H1 (cell line): ENCODE results near the gene LYAR. TPM values are rescaled to one million over a fixed set of nuclear protein-coding genes. Genes with fewer than 3 reads are reported as not detected.

Experiments used
- CTCF ChIA-PET: fragments of 300-600 bp; sonication (Branson Sonifier 250); formaldehyde crosslinking; loops from one replicate; lab custom pipeline; 2021; ENCODE audit not compliant: partially characterized antibody; lab: Charles Lee
- POLR2A ChIA-PET: fragments of 300-600 bp; sonication (Branson Sonifier 250); formaldehyde crosslinking; loops from one replicate; lab custom pipeline; 2021; ENCODE audit warnings: inconsistent platforms; ENCODE audit not compliant: partially characterized antibody; lab: Charles Lee
- DNase-seq, 2 experiments: peaks; one replicate each; pipeline versions ENCODE4 v3.0.0 to v3.0.0-alpha.2; 2010 to 2022; ENCODE audit warnings: low spot score in 2 of 2, low read depth in 1 of 2, mixed read lengths in 1 of 2
- FAIRE-seq: peaks from 2 replicates; lab custom pipeline; 2011; peaks lifted over from hg19 to GRCh38; lab: Jason Lieb, UNC
- H2AFZ ChIP-seq: 2 replicates; pipeline ENCODE4 v1.8.1; 2012; ENCODE audit warnings: low read length, inconsistent platforms
- H2AK5ac ChIP-seq: 2 replicates; pipeline ENCODE4 v1.6.1; 2013; ENCODE audit warnings: low read depth, low read length
- H2BK120ac ChIP-seq: replicated peaks from 2 replicates; pipeline ENCODE3; 2013; ENCODE audit warnings: low read depth, low read length, inconsistent platforms
- H2BK12ac ChIP-seq: 2 replicates; pipeline ENCODE4 v1.6.1; 2013; ENCODE audit warnings: low read depth, low read length
- H2BK15ac ChIP-seq: 2 replicates; pipeline ENCODE4 v1.6.1; 2013; ENCODE audit warnings: low read length
- H2BK20ac ChIP-seq: 2 replicates; pipeline ENCODE4 v1.6.1; 2013; ENCODE audit warnings: low read length
- H2BK5ac ChIP-seq: 2 replicates; pipeline ENCODE4 v1.6.1; 2013; ENCODE audit warnings: low read depth, low read length
- H3K14ac ChIP-seq: 2 replicates; pipeline ENCODE4 v1.6.1; 2013; ENCODE audit warnings: inconsistent platforms; ENCODE audit not compliant: insufficient read length
- H3K18ac ChIP-seq: 2 replicates; pipeline ENCODE4 v1.6.1; 2013; ENCODE audit warnings: low read length; ENCODE audit errors: extremely low read depth
- H3K23ac ChIP-seq: 2 replicates; pipeline ENCODE4 v1.6.1; 2013; ENCODE audit warnings: inconsistent platforms; ENCODE audit not compliant: insufficient read length
- H3K23me2 ChIP-seq: 2 replicates; pipeline ENCODE4 v1.6.1; 2013; ENCODE audit warnings: low read depth, low read length
- H3K27ac ChIP-seq: 2 replicates; pipeline ENCODE4 v1.6.1; 2011; ENCODE audit warnings: low read depth, low read length, inconsistent platforms
- H3K27me3 ChIP-seq, 4 experiments: replicated peaks in 1 of 4; 1 replicate in 1 of 4; 2 replicates in 3 of 4; pipeline versions ENCODE4 v1.6.1 to v1.8.1; 2011 to 2013; ENCODE audit warnings: low read length in 3 of 4, mild to moderate bottlenecking in 3 of 4, inconsistent platforms in 2 of 4, mixed read lengths in 2 of 4, moderate library complexity in 1 of 4; ENCODE audit not compliant: control insufficient read depth in 3 of 4, insufficient read depth in 3 of 4; ENCODE audit errors: extremely low read depth in 1 of 4
- H3K36me3 ChIP-seq, 4 experiments: 2 replicates each; pipeline versions ENCODE4 v1.6.1 to v1.8.1; 2011 to 2013; ENCODE audit warnings: mild to moderate bottlenecking in 4 of 4, low read length in 3 of 4, moderate library complexity in 2 of 4, control low read depth in 1 of 4, inconsistent platforms in 1 of 4; ENCODE audit not compliant: insufficient read depth in 4 of 4, control insufficient read depth in 2 of 4
- H3K4ac ChIP-seq: replicated peaks from 2 replicates; pipeline ENCODE3; 2013; ENCODE audit warnings: low read length, low read depth, mixed read lengths, inconsistent platforms; ENCODE audit not compliant: insufficient read length
- H3K4me1 ChIP-seq, 4 experiments: replicated peaks in 1 of 4; 1 replicate in 1 of 4; 2 replicates in 3 of 4; pipeline versions ENCODE4 v1.6.1 to v1.8.1; 2011 to 2013; ENCODE audit warnings: low read length in 3 of 4, inconsistent platforms in 2 of 4, mixed read lengths in 1 of 4; ENCODE audit not compliant: insufficient read depth in 4 of 4, control insufficient read depth in 3 of 4
- H3K4me2 ChIP-seq, 2 experiments: 2 replicates each; pipeline versions ENCODE4 v1.6.1 to v1.8.1; 2011 to 2013; ENCODE audit warnings: low read depth in 2 of 2, low read length in 2 of 2, control low read depth in 1 of 2, inconsistent platforms in 1 of 2, mild to moderate bottlenecking in 1 of 2; ENCODE audit not compliant: insufficient read depth in 1 of 2
- H3K4me3 ChIP-seq, 4 experiments: fragments of 200-600, 300-600 bp in 1 of 4; sonication (generic), shearing (Covaris generic), sonication (Bioruptor Twin) in 1 of 4; 2 replicates each; pipeline versions ENCODE4 v1.5.1 to v1.8.1; 2011 to 2016; ENCODE audit warnings: low read length in 4 of 4, low read depth in 3 of 4, control low read depth in 2 of 4, inconsistent platforms in 2 of 4, mild to moderate bottlenecking in 2 of 4, mixed read lengths in 1 of 4, moderate library complexity in 1 of 4; ENCODE audit not compliant: insufficient read depth in 2 of 4; ENCODE audit errors: extremely low read depth in 1 of 4
- H3K56ac ChIP-seq: replicated peaks from 2 replicates; pipeline ENCODE3; 2013; ENCODE audit warnings: low read depth, mild to moderate bottlenecking, mixed read lengths, low read length, inconsistent platforms; ENCODE audit not compliant: insufficient read length
- H3K79me1 ChIP-seq: 2 replicates; pipeline ENCODE4 v1.6.1; 2013; ENCODE audit warnings: low read depth, low read length, control low read depth
- H3K79me2 ChIP-seq, 2 experiments: 2 replicates each; pipeline versions ENCODE4 v1.6.1 to v1.8.1; 2012 to 2013; ENCODE audit warnings: low read length in 2 of 2, mild to moderate bottlenecking in 2 of 2, inconsistent platforms in 1 of 2; ENCODE audit not compliant: insufficient read depth in 2 of 2, control insufficient read depth in 1 of 2
- H3K9ac ChIP-seq, 4 experiments: replicated peaks in 1 of 4; 1 replicate in 1 of 4; 2 replicates in 3 of 4; pipeline versions ENCODE4 v1.6.1 to v1.8.1; 2011 to 2013; ENCODE audit warnings: low read depth in 3 of 4, low read length in 3 of 4, control low read depth in 2 of 4, mild to moderate bottlenecking in 2 of 4, moderate library complexity in 2 of 4, inconsistent platforms in 1 of 4; ENCODE audit errors: extremely low read depth in 1 of 4
- H3K9me3 ChIP-seq, 2 experiments: 2 replicates each; pipeline versions ENCODE4 v1.6.1 to v1.8.1; 2012 to 2013; ENCODE audit warnings: mild to moderate bottlenecking in 2 of 2, moderate library complexity in 2 of 2, control low read depth in 1 of 2, inconsistent platforms in 1 of 2, low read depth in 1 of 2, low read length in 1 of 2, mixed read lengths in 1 of 2; ENCODE audit not compliant: insufficient read depth in 2 of 2
- H4K20me1 ChIP-seq, 2 experiments: replicated peaks in 1 of 2; 2 replicates each; pipeline versions ENCODE3 to v1.8.1; 2011 to 2013; ENCODE audit warnings: inconsistent platforms in 2 of 2, low read length in 2 of 2, mild to moderate bottlenecking in 1 of 2; ENCODE audit not compliant: insufficient read depth in 2 of 2, control insufficient read depth in 1 of 2
- H4K5ac ChIP-seq: 2 replicates; pipeline ENCODE4 v1.6.1; 2013; ENCODE audit warnings: low read length, low read depth, mixed read lengths, inconsistent platforms; ENCODE audit not compliant: insufficient read length
- H4K8ac ChIP-seq: 2 replicates; pipeline ENCODE4 v1.8.0; 2013; ENCODE audit warnings: mild to moderate bottlenecking, moderate library complexity, low read length, inconsistent platforms; ENCODE audit not compliant: insufficient read depth; ENCODE audit errors: extremely low read depth
- H4K91ac ChIP-seq: replicated peaks from 2 replicates; pipeline ENCODE3; 2013; ENCODE audit warnings: low read length, mixed read lengths, inconsistent platforms; ENCODE audit not compliant: insufficient read length
- CBX8 ChIP-seq: fragments of 300-800, 300-1000 bp; sonication (generic); IDR thresholded peaks from 2 replicates; pipeline ENCODE4 v1.7.1; 2016; ENCODE audit warnings: low read depth, low read length, borderline replicate concordance
- E2F6 ChIP-seq: IDR thresholded peaks from 2 replicates; pipeline ENCODE4 v1.6.1; 2012; ENCODE audit warnings: inconsistent platforms
- FOSL1 ChIP-seq: IDR thresholded peaks from 2 replicates; pipeline ENCODE4 v1.6.1; 2011; ENCODE audit warnings: mild to moderate bottlenecking, low read depth, low read length, moderate library complexity; ENCODE audit not compliant: insufficient read depth
- KDM5A ChIP-seq: fragments of 200-600 bp; IDR thresholded peaks from 2 replicates; pipeline ENCODE4 v1.7.1; 2012; ENCODE audit warnings: mild to moderate bottlenecking, low read length, inconsistent platforms, mixed read lengths
- NRF1 ChIP-seq: IDR thresholded peaks from 2 replicates; pipeline ENCODE4 v1.6.1; 2011; ENCODE audit warnings: mild to moderate bottlenecking, low read depth, low read length, improper control_type of control experiment
- PHF8 ChIP-seq: fragments of 200-600 bp; sonication (generic); conservative IDR thresholded peaks from 2 replicates; pipeline ENCODE4 v1.7.1; 2012; ENCODE audit warnings: low read depth, mild to moderate bottlenecking, inconsistent platforms, low read length, moderate library complexity
- POLR2A ChIP-seq, 2 experiments: IDR thresholded peaks; 1 replicate in 1 of 2; 2 replicates in 1 of 2; pipeline ENCODE4 v1.6.1; 2011; ENCODE audit warnings: low read depth in 2 of 2, low read length in 2 of 2, mild to moderate bottlenecking in 2 of 2; ENCODE audit errors: control extremely low read depth in 1 of 2
- RFX5 ChIP-seq: IDR thresholded peaks from 2 replicates; pipeline ENCODE4 v1.6.1; 2011; ENCODE audit warnings: low read depth, low read length, improper control_type of control experiment, borderline replicate concordance
- RXRA ChIP-seq: IDR thresholded peaks from 2 replicates; pipeline ENCODE4 v1.6.1; 2011; ENCODE audit warnings: low read depth, mild to moderate bottlenecking, low read length, moderate library complexity; ENCODE audit not compliant: insufficient read depth
- SAP30 ChIP-seq: fragments of 300-600 bp; sonication (generic); IDR thresholded peaks from 2 replicates; pipeline ENCODE4 v1.7.1; 2012; ENCODE audit warnings: low read length, moderate library complexity, mild to moderate bottlenecking, inconsistent platforms; ENCODE audit not compliant: insufficient read depth, insufficient replicate concordance
- SIX5 ChIP-seq: IDR thresholded peaks from 2 replicates; pipeline ENCODE4 v1.6.1; 2011; ENCODE audit warnings: mild to moderate bottlenecking, low read depth, low read length
- YY1 ChIP-seq: IDR thresholded peaks from 2 replicates; pipeline ENCODE4 v1.6.1; 2011; ENCODE audit warnings: low read depth, mild to moderate bottlenecking, low read length
- WGBS, 2 experiments: shearing (Covaris generic) in 1 of 2; methylation state at CpG; one replicate each; pipeline versions ENCODE4 v1.1.6 to v1.1.7; 2013 to 2015; ENCODE audit warnings: low lambda C conversion rate in 2 of 2, mixed read lengths in 2 of 2, inconsistent platforms in 1 of 2, low coverage in 1 of 2, missing lambda C conversion rate in 1 of 2; ENCODE audit not compliant: insufficient replicate concordance in 2 of 2, insufficient coverage in 1 of 2, insufficient read length in 1 of 2; ENCODE audit errors: extremely low coverage in 1 of 2, missing lambda C conversion rate in 1 of 2; 5-methylcytosine and 5-hydroxymethylcytosine counted together
- polyA plus RNA-seq, 7 experiments: library from polyadenylated mRNA; depleted of rRNA in 3 of 7; stranded (reverse) in 5 of 7; unstranded in 2 of 7; fragments of >200 nt in 5 of 7; fragments of 200-250 nt in 2 of 7; gene quantifications; 1 replicate in 5 of 7; 2 replicates in 1 of 7; 4 replicates in 1 of 7; pipeline versions ENCODE4 v1.2.1 to v1.2.3, GENCODE V29; 2011 to 2013; ENCODE audit warnings: missing spikeins in 2 of 7, mixed read lengths in 2 of 7
- total RNA-seq: library from RNA; stranded (reverse); fragmentation: NEBNext Ultra II Directional; extraction: Animal tissue kit (Norgen Biotek cat#: 25700); gene quantifications from 2 replicates; pipeline ENCODE4 v1.2.1, GENCODE V29; 2021
- TF ChIP-seq, protein P1 (sequence below): IDR thresholded peaks from 2 replicates; pipeline ENCODE4 v1.6.1; 2011; ENCODE audit warnings: low read length, improper control_type of control experiment

The LYAR gene
- total and polyA plus RNA-seq, 2 of the 8 experiments (the other 6 are each of a cell fraction or from before 2014, with no cell fraction given), result 6.5 to 46.9 TPM

DNA sequence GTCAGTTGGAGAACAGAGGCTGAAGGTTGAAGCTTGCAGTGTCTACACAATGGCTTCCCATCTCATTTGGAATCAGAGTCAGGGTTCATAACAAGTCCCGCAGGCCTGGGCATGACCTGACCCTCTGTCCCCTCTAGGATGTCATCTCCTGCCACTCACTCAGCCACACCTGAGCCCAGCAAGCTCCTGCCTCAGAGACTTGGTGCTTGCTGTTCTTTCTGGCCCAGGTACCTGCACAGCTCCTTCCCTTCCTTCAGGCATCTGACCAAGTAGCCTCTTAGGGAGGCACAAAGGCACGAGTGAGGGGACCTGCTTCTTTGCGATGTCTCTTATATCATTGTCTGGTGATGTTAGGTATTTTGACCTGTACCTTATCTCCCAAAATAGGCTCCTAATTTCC, 9.1 kb upstream of the LYAR start:
- H2BK20ac ChIP-seq, result no peak overlapping the region
- H4K8ac ChIP-seq, result no peak overlapping the region
- no peaks in the 10 kb centered on the region for H3K23me2 ChIP-seq
- H3K4me2 ChIP-seq, result no peak overlapping the region
- no peak overlapping the region for H4K5ac ChIP-seq
- no peak for DNase-seq
- H2BK120ac ChIP-seq, result no peak overlapping the region
- H3K79me2 ChIP-seq, result peaks cover 0 to 15% of the 10 kb centered on the region in 2 experiments; a peak in 1 of 4 replicates
- H3K4me1 ChIP-seq, result no peaks in the 10 kb centered on the region
- H3K56ac ChIP-seq, result no peak overlapping the region
- no peak overlapping the region for H2BK5ac ChIP-seq
- H3K27ac ChIP-seq, result no peak overlapping the region
- H3K36me3 ChIP-seq, result peaks cover 0 to 14% (median 8%) of the 10 kb centered on the region in 4 experiments; a peak in 7 of 8 replicates
- no peak overlapping the region for H3K4ac ChIP-seq
- ChIA-PET CTCF (interaction anchor here (0.5 to 1.2 kb wide), 4 partner anchors 26 to 411 kb away, joined by 3 to 4 read pairs (median 3); no protein-coding TSS in a partner anchor), POLR2A (no interaction called here)
- no peak overlapping the region for H2AK5ac ChIP-seq
- 96% methylated on average over 3 of the region's 3 CpGs; no CpG with 5 or more reads in 1 of the 2 experiments for WGBS, 2 experiments
- H2AFZ ChIP-seq, result no peak overlapping the region
- no peak overlapping the region for H3K18ac ChIP-seq
- no peak overlapping the region for H3K23ac ChIP-seq
- H2BK15ac ChIP-seq, result no peak overlapping the region
- no peak overlapping the region for H2BK12ac ChIP-seq
- H4K20me1 ChIP-seq, result peaks cover 2% of the 10 kb centered on the region in 2 experiments
- H3K27me3 ChIP-seq, result no peaks in the 10 kb centered on the region
- H3K9me3 ChIP-seq, result no peaks in the 10 kb centered on the region
- FAIRE-seq, result no peak
- H4K91ac ChIP-seq, result no peak overlapping the region
- H3K79me1 ChIP-seq, result peaks cover 6% of the 10 kb centered on the region; the same call in 1 of the 2 replicates
- H3K4me3 ChIP-seq, result no peak overlapping the region
- H3K14ac ChIP-seq, result no peak overlapping the region
- H3K9ac ChIP-seq, result no peak overlapping the region
- TF ChIP-seq RFX5 (no peak), POLR2A (IDR thresholded peaks at IDR 0.05; ENCODE audit: control extremely low read depth in 1 of 2, low read depth in 2 of 2, low read length in 2 of 2) (no peak), E2F6 (no peak), CBX8 (no peak), YY1 (no peak), NRF1 (no peak), FOSL1 (no peak), RXRA (no peak), PHF8 (no peak), KDM5A (no peak), SAP30 (no peak), SIX5 (no peak)
- TF ChIP-seq, protein P1, sequence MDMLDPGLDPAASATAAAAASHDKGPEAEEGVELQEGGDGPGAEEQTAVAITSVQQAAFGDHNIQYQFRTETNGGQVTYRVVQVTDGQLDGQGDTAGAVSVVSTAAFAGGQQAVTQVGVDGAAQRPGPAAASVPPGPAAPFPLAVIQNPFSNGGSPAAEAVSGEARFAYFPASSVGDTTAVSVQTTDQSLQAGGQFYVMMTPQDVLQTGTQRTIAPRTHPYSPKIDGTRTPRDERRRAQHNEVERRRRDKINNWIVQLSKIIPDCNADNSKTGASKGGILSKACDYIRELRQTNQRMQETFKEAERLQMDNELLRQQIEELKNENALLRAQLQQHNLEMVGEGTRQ, result no peak
